GM19397 (cell line): Measurements from ENCODE around the gene LHPP.
"Not testable (repeated sequence)": the region's sequence is repeated elsewhere in the genome, so short reads cannot be mapped to it uniquely, and the experiment has no call there.

Experiments used
- ATAC-seq: cut with Tn5 transposase; IDR thresholded peaks from one replicate; pipeline ENCODE4 v1.9.1; 2021; ENCODE audit warnings: mild to moderate bottlenecking, moderate library complexity; ENCODE audit not compliant: unreplicated experiment

LHPP gene

GRCh38 chr10:124569623-124570470 is 108.2 kb downstream of the LHPP start:
- no peak for ATAC-seq

- no peak for ATAC-seq
Measured at GRCh38 chr10:124570646-124571045, 109.0 kb downstream of the LHPP start.

GRCh38 chr10:124572751-124573150 is 111.1 kb downstream of the LHPP start:
- no peak for ATAC-seq

GRCh38 chr10:124573726-124574455 is 112.3 kb downstream of the LHPP start:
- no peak for ATAC-seq

- no peak for ATAC-seq
Measured at GRCh38 chr10:124574456-124575070, 112.9 kb downstream of the LHPP start.

GRCh38 chr10:124575107-124576035 is 113.7 kb downstream of the LHPP start:
- ATAC-seq = no peak

- no peak for ATAC-seq
Measured at GRCh38 chr10:124576526-124577420, 115.2 kb downstream of the LHPP start.

- ATAC-seq = no peak
Measured at GRCh38 chr10:124577651-124578050, 116.0 kb downstream of the LHPP start.

- no peak for ATAC-seq
Measured at GRCh38 chr10:124578231-124579010, 116.8 kb downstream of the LHPP start.

GRCh38 chr10:124579011-124579399 is 117.4 kb downstream of the LHPP start:
- no peak for ATAC-seq

GRCh38 chr10:124586142-124586541 is 124.5 kb downstream of the LHPP start:
- ATAC-seq = no peak

- no peak for ATAC-seq
Measured at GRCh38 chr10:124587811-124588211, 126.2 kb downstream of the LHPP start.

- not testable (repeated sequence) for ATAC-seq
Measured at GRCh38 chr10:124588341-124588735, 126.7 kb downstream of the LHPP start.

GRCh38 chr10:124588736-124589490 is 127.3 kb downstream of the LHPP start:
- no peak for ATAC-seq

- no peak for ATAC-seq
Measured at GRCh38 chr10:124589491-124590041, 127.9 kb downstream of the LHPP start.

GRCh38 chr10:124590216-124591122 is 128.8 kb downstream of the LHPP start:
- ATAC-seq = no peak

GRCh38 chr10:124591123-124591495 is 129.5 kb downstream of the LHPP start:
- no peak for ATAC-seq
